Mucosa of stomach (tissue), 1 donor: Measurements from ENCODE around the gene TDRD15.
"Not testable (repeated sequence)": the region's sequence is repeated elsewhere in the genome, so short reads cannot be mapped to it uniquely, and the experiment has no call there.

Experiments
- H3K27me3 ChIP-seq: one replicate; pipeline ENCODE4 v1.7.0; 2013; ENCODE audit warnings: mild to moderate bottlenecking, low read length; ENCODE audit not compliant: control insufficient read depth, insufficient read depth
- H3K36me3 ChIP-seq: one replicate; pipeline ENCODE4 v1.7.0; 2013; ENCODE audit warnings: low read length; ENCODE audit not compliant: control insufficient read depth, insufficient read depth
- H3K4me1 ChIP-seq: one replicate; pipeline ENCODE4 v1.7.0; 2013; ENCODE audit warnings: mild to moderate bottlenecking, low read length; ENCODE audit not compliant: control insufficient read depth, insufficient read depth
- H3K4me3 ChIP-seq: one replicate; pipeline ENCODE4 v1.7.0; 2013; ENCODE audit warnings: low read length
- H3K9ac ChIP-seq: one replicate; pipeline ENCODE4 v1.7.0; 2013; ENCODE audit warnings: mild to moderate bottlenecking, low read length, moderate library complexity
- H3K9me3 ChIP-seq: one replicate; pipeline ENCODE4 v1.7.0; 2013; ENCODE audit warnings: mild to moderate bottlenecking, low read length, moderate library complexity; ENCODE audit not compliant: control insufficient read depth
- donor health status: Pancreatic carcinoma.

Gene TDRD15

GRCh38 chr2:21102356-21102755 is 21.4 kb upstream of the TDRD15 start:
- H3K4me3 ChIP-seq: no peak overlapping the region
- no peaks in the 10 kb centered on the region for H3K4me1 ChIP-seq
- no peak overlapping the region for H3K9ac ChIP-seq
- no peaks in the 10 kb centered on the region for H3K27me3 ChIP-seq
- no peaks in the 10 kb centered on the region for H3K36me3 ChIP-seq
- H3K9me3 ChIP-seq: no peaks in the 10 kb centered on the region

- no peaks in the 10 kb centered on the region for H3K9me3 ChIP-seq
- H3K27me3 ChIP-seq: no peaks in the 10 kb centered on the region
- no peaks in the 10 kb centered on the region for H3K36me3 ChIP-seq
- H3K4me1 ChIP-seq: no peaks in the 10 kb centered on the region
- H3K4me3 ChIP-seq: no peak overlapping the region
- H3K9ac ChIP-seq: no peak overlapping the region
Observed at GRCh38 chr2:21103274-21103891, 20.4 kb upstream of the TDRD15 start.

- H3K9me3 ChIP-seq: no peaks in the 10 kb centered on the region
- H3K36me3 ChIP-seq: no peaks in the 10 kb centered on the region
- H3K27me3 ChIP-seq: no peaks in the 10 kb centered on the region
- no peak overlapping the region for H3K9ac ChIP-seq
- H3K4me1 ChIP-seq: no peaks in the 10 kb centered on the region
- H3K4me3 ChIP-seq: no peak overlapping the region
Observed at GRCh38 chr2:21104030-21104660, 19.6 kb upstream of the TDRD15 start.

- Histone ChIP-seq H3K4me3 (no peak overlapping the region), H3K36me3 (no peaks in the 10 kb centered on the region), H3K4me1 (no peaks in the 10 kb centered on the region), H3K9me3 (no peaks in the 10 kb centered on the region), H3K27me3 (no peaks in the 10 kb centered on the region), H3K9ac (no peak overlapping the region)
Observed at GRCh38 chr2:21111012-21111411, 12.8 kb upstream of the TDRD15 start.

GRCh38 chr2:21117688-21118087 is 6.1 kb upstream of the TDRD15 start:
- H3K27me3 ChIP-seq: no peaks in the 10 kb centered on the region
- no peaks in the 10 kb centered on the region for H3K4me1 ChIP-seq
- H3K4me3 ChIP-seq: no peak overlapping the region
- no peak overlapping the region for H3K9ac ChIP-seq
- no peaks in the 10 kb centered on the region for H3K9me3 ChIP-seq
- H3K36me3 ChIP-seq: no peaks in the 10 kb centered on the region

GRCh38 chr2:21118302-21118920 is 5.4 kb upstream of the TDRD15 start:
- Histone ChIP-seq H3K4me1 (no peaks in the 10 kb centered on the region), H3K9ac (no peak overlapping the region), H3K4me3 (no peak overlapping the region), H3K27me3 (no peaks in the 10 kb centered on the region), H3K36me3 (no peaks in the 10 kb centered on the region), H3K9me3 (no peaks in the 10 kb centered on the region)

- H3K9me3 ChIP-seq: no peaks in the 10 kb centered on the region
- no peaks in the 10 kb centered on the region for H3K27me3 ChIP-seq
- H3K9ac ChIP-seq: no peak overlapping the region
- no peaks in the 10 kb centered on the region for H3K4me1 ChIP-seq
- H3K36me3 ChIP-seq: no peaks in the 10 kb centered on the region
- H3K4me3 ChIP-seq: no peak overlapping the region
Observed at GRCh38 chr2:21131861-21132260, 8.1 kb downstream of the TDRD15 start.

GRCh38 chr2:21135585-21135984 is 11.8 kb downstream of the TDRD15 start:
- Histone ChIP-seq H3K27me3 (no peaks in the 10 kb centered on the region), H3K4me3 (no peak overlapping the region), H3K36me3 (no peaks in the 10 kb centered on the region), H3K9ac (no peak overlapping the region), H3K9me3 (no peaks in the 10 kb centered on the region), H3K4me1 (no peaks in the 10 kb centered on the region)

GRCh38 chr2:21142149-21142548 is 18.4 kb downstream of the TDRD15 start:
- H3K9ac ChIP-seq: no peak overlapping the region
- no peaks in the 10 kb centered on the region for H3K27me3 ChIP-seq
- no peaks in the 10 kb centered on the region for H3K36me3 ChIP-seq
- no peaks in the 10 kb centered on the region for H3K4me1 ChIP-seq
- H3K4me3 ChIP-seq: no peak overlapping the region
- no peaks in the 10 kb centered on the region for H3K9me3 ChIP-seq

- Histone ChIP-seq H3K27me3 (no peaks in the 10 kb centered on the region), H3K36me3 (no peaks in the 10 kb centered on the region), H3K9ac (no peak overlapping the region), H3K9me3 (no peaks in the 10 kb centered on the region), H3K4me3 (no peak overlapping the region), H3K4me1 (no peaks in the 10 kb centered on the region)
Observed at GRCh38 chr2:21146638-21147037, 22.9 kb downstream of the TDRD15 start.

- Histone ChIP-seq H3K36me3 (no peaks in the 10 kb centered on the region), H3K4me3 (no peak overlapping the region), H3K9ac (no peak overlapping the region)
Observed at GRCh38 chr2:21148718-21149117, 24.9 kb downstream of the TDRD15 start.

GRCh38 chr2:21151234-21151633 is 27.5 kb downstream of the TDRD15 start:
- H3K27me3 ChIP-seq, H3K9ac ChIP-seq, H3K4me1 ChIP-seq, H3K36me3 ChIP-seq, H3K9me3 ChIP-seq, H3K4me3 ChIP-seq: not testable (repeated sequence)

More at GRCh38 chr2:21148718-21149117, 24.9 kb downstream of the TDRD15 start:
- Histone ChIP-seq H3K27me3 (no peaks in the 10 kb centered on the region), H3K4me1 (no peaks in the 10 kb centered on the region), H3K9me3 (no peaks in the 10 kb centered on the region)
